Erythroblast (primary cell): ENCODE data around the gene RERE.

Experiments
- GATA1 ChIP-seq: IDR thresholded peaks from 2 replicates; pipeline ENCODE4 v1.6.1; 2011; ENCODE audit warnings: low read depth, mild to moderate bottlenecking, control low read depth, low read length, moderate library complexity
- POLR2A ChIP-seq: IDR thresholded peaks from 2 replicates; pipeline ENCODE4 v1.6.1; 2011; ENCODE audit warnings: mild to moderate bottlenecking, low read length

DNA sequence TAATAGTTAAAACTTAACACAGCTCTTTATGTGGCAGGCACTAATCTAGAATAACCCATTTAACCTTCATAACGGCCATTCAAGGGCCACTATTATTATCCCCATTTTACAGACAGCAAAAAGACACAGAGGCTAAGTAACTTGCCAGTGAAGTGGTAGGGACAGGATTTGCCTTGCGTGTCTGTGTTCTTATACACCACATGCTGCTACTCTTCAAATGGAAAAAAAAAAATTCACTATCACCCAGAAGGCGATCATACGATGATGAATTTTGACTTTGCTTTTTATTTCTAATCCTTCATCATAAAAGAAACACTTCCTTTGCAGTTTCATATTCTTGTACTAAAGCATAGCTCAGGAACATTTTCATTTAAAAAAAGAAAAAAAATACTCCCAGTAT lies 65.5 kb downstream of the RERE start:
- no peak for TF ChIP-seq GATA1
- TF ChIP-seq POLR2A: no peak
